HG02981 (cell line): ENCODE results near the gene NAV2.

Experiments
- ATAC-seq: cut with Tn5 transposase; IDR thresholded peaks from one replicate; pipeline ENCODE4 v1.9.1; 2021; ENCODE audit warnings: mild to moderate bottlenecking, moderate library complexity; ENCODE audit not compliant: unreplicated experiment

Gene NAV2

GRCh38 chr11:19827399-19828135 lies 114.9 kb downstream of the NAV2 start:
- ATAC-seq, result no peak

GRCh38 chr11:19828382-19829108 lies 115.9 kb downstream of the NAV2 start:
- ATAC-seq, result no peak

GRCh38 chr11:19829109-19829837 lies 116.6 kb downstream of the NAV2 start:
- no peak for ATAC-seq

GRCh38 chr11:19832086-19832750 lies 119.6 kb downstream of the NAV2 start:
- no peak for ATAC-seq

GRCh38 chr11:19832901-19833300 lies 120.3 kb downstream of the NAV2 start:
- ATAC-seq, result no peak

GRCh38 chr11:19834771-19835170 lies 122.1 kb downstream of the NAV2 start:
- ATAC-seq, result no peak

- no peak for ATAC-seq
These were observed 124.0 kb downstream of the NAV2 start for GRCh38 chr11:19836666-19837065.

GRCh38 chr11:19838994-19839768 lies 126.5 kb downstream of the NAV2 start:
- ATAC-seq, result no peak

- no peak for ATAC-seq
These were observed 128.3 kb downstream of the NAV2 start for GRCh38 chr11:19840961-19841360.

GRCh38 chr11:19842505-19842904 lies 129.9 kb downstream of the NAV2 start:
- ATAC-seq, result no peak

GRCh38 chr11:19843079-19843478 lies 130.4 kb downstream of the NAV2 start:
- ATAC-seq, result no peak

- no peak for ATAC-seq
These were observed 131.4 kb downstream of the NAV2 start for GRCh38 chr11:19844012-19844411.

GRCh38 chr11:19844806-19845205 lies 132.2 kb downstream of the NAV2 start:
- ATAC-seq, result no peak

- ATAC-seq, result no peak
These were observed 133.0 kb downstream of the NAV2 start for GRCh38 chr11:19845626-19846025.

GRCh38 chr11:19846654-19847305 lies 134.1 kb downstream of the NAV2 start:
- ATAC-seq, result no peak

- no peak for ATAC-seq
These were observed 135.6 kb downstream of the NAV2 start for GRCh38 chr11:19848219-19848618.

- no peak for ATAC-seq
These were observed 136.6 kb downstream of the NAV2 start for GRCh38 chr11:19849107-19849789.

GRCh38 chr11:19849947-19850593 lies 137.4 kb downstream of the NAV2 start:
- no peak for ATAC-seq

- ATAC-seq, result no peak
These were observed 139.7 kb downstream of the NAV2 start for GRCh38 chr11:19852288-19852687.
